H1 (cell line): ENCODE data around the gene NID2. TPM values are rescaled to one million over a fixed set of nuclear protein-coding genes. Genes with fewer than 3 reads are reported as not detected.

Source experiments
- CTCF ChIA-PET: fragments of 300-600 bp; sonication (Branson Sonifier 250); formaldehyde crosslinking; loops from one replicate; lab custom pipeline; 2021; ENCODE audit not compliant: partially characterized antibody; lab: Charles Lee
- POLR2A ChIA-PET: fragments of 300-600 bp; sonication (Branson Sonifier 250); formaldehyde crosslinking; loops from one replicate; lab custom pipeline; 2021; ENCODE audit warnings: inconsistent platforms; ENCODE audit not compliant: partially characterized antibody; lab: Charles Lee
- DNase-seq, 2 experiments: peaks; one replicate each; pipeline versions ENCODE4 v3.0.0 to v3.0.0-alpha.2; 2010 to 2022; ENCODE audit warnings: low spot score in 2 of 2, low read depth in 1 of 2, mixed read lengths in 1 of 2
- FAIRE-seq: peaks from 2 replicates; lab custom pipeline; 2011; peaks lifted over from hg19 to GRCh38; lab: Jason Lieb, UNC
- H2AFZ ChIP-seq: 2 replicates; pipeline ENCODE4 v1.8.1; 2012; ENCODE audit warnings: low read length, inconsistent platforms
- H2AK5ac ChIP-seq: 2 replicates; pipeline ENCODE4 v1.6.1; 2013; ENCODE audit warnings: low read depth, low read length
- H2BK120ac ChIP-seq: replicated peaks from 2 replicates; pipeline ENCODE3; 2013; ENCODE audit warnings: low read depth, low read length, inconsistent platforms
- H2BK12ac ChIP-seq: 2 replicates; pipeline ENCODE4 v1.6.1; 2013; ENCODE audit warnings: low read depth, low read length
- H2BK15ac ChIP-seq: 2 replicates; pipeline ENCODE4 v1.6.1; 2013; ENCODE audit warnings: low read length
- H2BK20ac ChIP-seq: 2 replicates; pipeline ENCODE4 v1.6.1; 2013; ENCODE audit warnings: low read length
- H2BK5ac ChIP-seq: 2 replicates; pipeline ENCODE4 v1.6.1; 2013; ENCODE audit warnings: low read depth, low read length
- H3K14ac ChIP-seq: 2 replicates; pipeline ENCODE4 v1.6.1; 2013; ENCODE audit warnings: inconsistent platforms; ENCODE audit not compliant: insufficient read length
- H3K18ac ChIP-seq: 2 replicates; pipeline ENCODE4 v1.6.1; 2013; ENCODE audit warnings: low read length; ENCODE audit errors: extremely low read depth
- H3K23ac ChIP-seq: 2 replicates; pipeline ENCODE4 v1.6.1; 2013; ENCODE audit warnings: inconsistent platforms; ENCODE audit not compliant: insufficient read length
- H3K23me2 ChIP-seq: 2 replicates; pipeline ENCODE4 v1.6.1; 2013; ENCODE audit warnings: low read depth, low read length
- H3K27ac ChIP-seq: 2 replicates; pipeline ENCODE4 v1.6.1; 2011; ENCODE audit warnings: low read depth, low read length, inconsistent platforms
- H3K27me3 ChIP-seq, 4 experiments: replicated peaks in 1 of 4; 1 replicate in 1 of 4; 2 replicates in 3 of 4; pipeline versions ENCODE4 v1.6.1 to v1.8.1; 2011 to 2013; ENCODE audit warnings: low read length in 3 of 4, mild to moderate bottlenecking in 3 of 4, inconsistent platforms in 2 of 4, mixed read lengths in 2 of 4, moderate library complexity in 1 of 4; ENCODE audit not compliant: control insufficient read depth in 3 of 4, insufficient read depth in 3 of 4; ENCODE audit errors: extremely low read depth in 1 of 4
- H3K36me3 ChIP-seq, 4 experiments: 2 replicates each; pipeline versions ENCODE4 v1.6.1 to v1.8.1; 2011 to 2013; ENCODE audit warnings: mild to moderate bottlenecking in 4 of 4, low read length in 3 of 4, moderate library complexity in 2 of 4, control low read depth in 1 of 4, inconsistent platforms in 1 of 4; ENCODE audit not compliant: insufficient read depth in 4 of 4, control insufficient read depth in 2 of 4
- H3K4ac ChIP-seq: replicated peaks from 2 replicates; pipeline ENCODE3; 2013; ENCODE audit warnings: low read length, low read depth, mixed read lengths, inconsistent platforms; ENCODE audit not compliant: insufficient read length
- H3K4me1 ChIP-seq, 4 experiments: replicated peaks in 1 of 4; 1 replicate in 1 of 4; 2 replicates in 3 of 4; pipeline versions ENCODE4 v1.6.1 to v1.8.1; 2011 to 2013; ENCODE audit warnings: low read length in 3 of 4, inconsistent platforms in 2 of 4, mixed read lengths in 1 of 4; ENCODE audit not compliant: insufficient read depth in 4 of 4, control insufficient read depth in 3 of 4
- H3K4me2 ChIP-seq, 2 experiments: 2 replicates each; pipeline versions ENCODE4 v1.6.1 to v1.8.1; 2011 to 2013; ENCODE audit warnings: low read depth in 2 of 2, low read length in 2 of 2, control low read depth in 1 of 2, inconsistent platforms in 1 of 2, mild to moderate bottlenecking in 1 of 2; ENCODE audit not compliant: insufficient read depth in 1 of 2
- H3K4me3 ChIP-seq, 4 experiments: fragments of 200-600, 300-600 bp in 1 of 4; sonication (generic), shearing (Covaris generic), sonication (Bioruptor Twin) in 1 of 4; 2 replicates each; pipeline versions ENCODE4 v1.5.1 to v1.8.1; 2011 to 2016; ENCODE audit warnings: low read length in 4 of 4, low read depth in 3 of 4, control low read depth in 2 of 4, inconsistent platforms in 2 of 4, mild to moderate bottlenecking in 2 of 4, mixed read lengths in 1 of 4, moderate library complexity in 1 of 4; ENCODE audit not compliant: insufficient read depth in 2 of 4; ENCODE audit errors: extremely low read depth in 1 of 4
- H3K56ac ChIP-seq: replicated peaks from 2 replicates; pipeline ENCODE3; 2013; ENCODE audit warnings: low read depth, mild to moderate bottlenecking, mixed read lengths, low read length, inconsistent platforms; ENCODE audit not compliant: insufficient read length
- H3K79me1 ChIP-seq: 2 replicates; pipeline ENCODE4 v1.6.1; 2013; ENCODE audit warnings: low read depth, low read length, control low read depth
- H3K79me2 ChIP-seq, 2 experiments: 2 replicates each; pipeline versions ENCODE4 v1.6.1 to v1.8.1; 2012 to 2013; ENCODE audit warnings: low read length in 2 of 2, mild to moderate bottlenecking in 2 of 2, inconsistent platforms in 1 of 2; ENCODE audit not compliant: insufficient read depth in 2 of 2, control insufficient read depth in 1 of 2
- H3K9ac ChIP-seq, 4 experiments: replicated peaks in 1 of 4; 1 replicate in 1 of 4; 2 replicates in 3 of 4; pipeline versions ENCODE4 v1.6.1 to v1.8.1; 2011 to 2013; ENCODE audit warnings: low read depth in 3 of 4, low read length in 3 of 4, control low read depth in 2 of 4, mild to moderate bottlenecking in 2 of 4, moderate library complexity in 2 of 4, inconsistent platforms in 1 of 4; ENCODE audit errors: extremely low read depth in 1 of 4
- H3K9me3 ChIP-seq, 2 experiments: 2 replicates each; pipeline versions ENCODE4 v1.6.1 to v1.8.1; 2012 to 2013; ENCODE audit warnings: mild to moderate bottlenecking in 2 of 2, moderate library complexity in 2 of 2, control low read depth in 1 of 2, inconsistent platforms in 1 of 2, low read depth in 1 of 2, low read length in 1 of 2, mixed read lengths in 1 of 2; ENCODE audit not compliant: insufficient read depth in 2 of 2
- H4K20me1 ChIP-seq, 2 experiments: replicated peaks in 1 of 2; 2 replicates each; pipeline versions ENCODE3 to v1.8.1; 2011 to 2013; ENCODE audit warnings: inconsistent platforms in 2 of 2, low read length in 2 of 2, mild to moderate bottlenecking in 1 of 2; ENCODE audit not compliant: insufficient read depth in 2 of 2, control insufficient read depth in 1 of 2
- H4K5ac ChIP-seq: 2 replicates; pipeline ENCODE4 v1.6.1; 2013; ENCODE audit warnings: low read length, low read depth, mixed read lengths, inconsistent platforms; ENCODE audit not compliant: insufficient read length
- H4K8ac ChIP-seq: 2 replicates; pipeline ENCODE4 v1.8.0; 2013; ENCODE audit warnings: mild to moderate bottlenecking, moderate library complexity, low read length, inconsistent platforms; ENCODE audit not compliant: insufficient read depth; ENCODE audit errors: extremely low read depth
- H4K91ac ChIP-seq: replicated peaks from 2 replicates; pipeline ENCODE3; 2013; ENCODE audit warnings: low read length, mixed read lengths, inconsistent platforms; ENCODE audit not compliant: insufficient read length
- BACH1 ChIP-seq: IDR thresholded peaks from 2 replicates; pipeline ENCODE4 v1.6.1; 2012; ENCODE audit warnings: low read length, improper control_type of control experiment
- KDM5A ChIP-seq: fragments of 200-600 bp; IDR thresholded peaks from 2 replicates; pipeline ENCODE4 v1.7.1; 2012; ENCODE audit warnings: mild to moderate bottlenecking, low read length, inconsistent platforms, mixed read lengths
- PHF8 ChIP-seq: fragments of 200-600 bp; sonication (generic); conservative IDR thresholded peaks from 2 replicates; pipeline ENCODE4 v1.7.1; 2012; ENCODE audit warnings: low read depth, mild to moderate bottlenecking, inconsistent platforms, low read length, moderate library complexity
- RNF2 ChIP-seq: fragments of 200-900, 300-1000 bp; sonication (generic); IDR thresholded peaks from 2 replicates; pipeline ENCODE4 v1.7.1; 2016; ENCODE audit warnings: borderline replicate concordance, low read depth, mild to moderate bottlenecking, antibody characterized with exemption, low read length; ENCODE audit not compliant: poor library complexity, severe bottlenecking; ENCODE audit errors: missing control alignments
- SIN3A ChIP-seq, 2 experiments: IDR thresholded peaks in 1 of 2; conservative IDR thresholded peaks in 1 of 2; 2 replicates each; pipeline ENCODE4 v1.6.1; 2011 to 2012; ENCODE audit warnings: low read length in 2 of 2, improper control_type of control experiment in 1 of 2, low read depth in 1 of 2, mild to moderate bottlenecking in 1 of 2
- SP1 ChIP-seq: IDR thresholded peaks from 2 replicates; pipeline ENCODE4 v1.6.1; 2011; ENCODE audit warnings: low read depth, low read length
- TEAD4 ChIP-seq: IDR thresholded peaks from 2 replicates; pipeline ENCODE4 v1.6.1; 2012; ENCODE audit warnings: low read depth, low read length, inconsistent platforms, mixed read lengths
- ZNF274 ChIP-seq: IDR thresholded peaks from 2 replicates; pipeline ENCODE4 v1.7.0; 2012; ENCODE audit warnings: low read length, borderline replicate concordance; ENCODE audit errors: extremely low read depth
- WGBS, 2 experiments: shearing (Covaris generic) in 1 of 2; methylation state at CpG; one replicate each; pipeline versions ENCODE4 v1.1.6 to v1.1.7; 2013 to 2015; ENCODE audit warnings: low lambda C conversion rate in 2 of 2, mixed read lengths in 2 of 2, inconsistent platforms in 1 of 2, low coverage in 1 of 2, missing lambda C conversion rate in 1 of 2; ENCODE audit not compliant: insufficient replicate concordance in 2 of 2, insufficient coverage in 1 of 2, insufficient read length in 1 of 2; ENCODE audit errors: extremely low coverage in 1 of 2, missing lambda C conversion rate in 1 of 2; 5-methylcytosine and 5-hydroxymethylcytosine counted together
- polyA plus RNA-seq, 7 experiments: library from polyadenylated mRNA; depleted of rRNA in 3 of 7; stranded (reverse) in 5 of 7; unstranded in 2 of 7; fragments of >200 nt in 5 of 7; fragments of 200-250 nt in 2 of 7; gene quantifications; 1 replicate in 5 of 7; 2 replicates in 1 of 7; 4 replicates in 1 of 7; pipeline versions ENCODE4 v1.2.1 to v1.2.3, GENCODE V29; 2011 to 2013; ENCODE audit warnings: missing spikeins in 2 of 7, mixed read lengths in 2 of 7
- total RNA-seq: library from RNA; stranded (reverse); fragmentation: NEBNext Ultra II Directional; extraction: Animal tissue kit (Norgen Biotek cat#: 25700); gene quantifications from 2 replicates; pipeline ENCODE4 v1.2.1, GENCODE V29; 2021
- TF ChIP-seq, protein P1 (sequence below): IDR thresholded peaks from 2 replicates; pipeline ENCODE4 v1.6.1; 2012; ENCODE audit warnings: low read length, inconsistent platforms

NID2 gene
- total and polyA plus RNA-seq, 2 of the 8 experiments (the other 6 are each of a cell fraction or from before 2014, with no cell fraction given), result 6.1 to 12.6 TPM

GRCh38 chr14:52094546-52095271, 25.9 kb upstream of the NID2 start:
- H4K5ac ChIP-seq, result no peak overlapping the region
- no peaks in the 10 kb centered on the region for H4K20me1 ChIP-seq
- H3K27ac ChIP-seq, result no peak overlapping the region
- H3K23me2 ChIP-seq, result no peaks in the 10 kb centered on the region
- no peak overlapping the region for H3K9ac ChIP-seq
- WGBS, 2 experiments, result 63% methylated on average over 4 of the region's 4 CpGs; no CpG with 5 or more reads in 1 of the 2 experiments
- no peak overlapping the region for H4K8ac ChIP-seq
- no peak overlapping the region for H3K56ac ChIP-seq
- no peak overlapping the region for H3K4ac ChIP-seq
- ChIA-PET CTCF (no interaction called here), POLR2A (no interaction called here)
- H2BK5ac ChIP-seq, result no peak overlapping the region
- no peak for DNase-seq
- H3K9me3 ChIP-seq, result no peaks in the 10 kb centered on the region
- no peak overlapping the region for H2BK12ac ChIP-seq
- no peaks in the 10 kb centered on the region for H3K4me1 ChIP-seq
- no peaks in the 10 kb centered on the region for H3K27me3 ChIP-seq
- no peak overlapping the region for H2AK5ac ChIP-seq
- H3K79me1 ChIP-seq, result no peaks in the 10 kb centered on the region
- H4K91ac ChIP-seq, result no peak overlapping the region
- H3K23ac ChIP-seq, result no peak overlapping the region
- no peak overlapping the region for H2BK15ac ChIP-seq
- H2BK120ac ChIP-seq, result no peak overlapping the region
- H3K4me3 ChIP-seq, result no peak overlapping the region
- no peaks in the 10 kb centered on the region for H3K36me3 ChIP-seq
- no peak overlapping the region for H2BK20ac ChIP-seq
- H3K14ac ChIP-seq, result no peak overlapping the region
- no peak overlapping the region for H2AFZ ChIP-seq
- no peaks in the 10 kb centered on the region for H3K79me2 ChIP-seq
- no peak for FAIRE-seq
- H3K4me2 ChIP-seq, result no peak overlapping the region
- no peak overlapping the region for H3K18ac ChIP-seq
- TF ChIP-seq ZNF274 (no peak), TEAD4 (no peak), KDM5A (no peak), PHF8 (no peak), SIN3A (conservative IDR thresholded peaks at IDR 0.05 in 1 of 2, IDR thresholded peaks at IDR 0.05 in 1 of 2; ENCODE audit: low read depth in 1 of 2, low read length in 2 of 2) (no peak), SP1 (no peak), BACH1 (no peak), RNF2 (no peak)
- TF ChIP-seq, protein P1, sequence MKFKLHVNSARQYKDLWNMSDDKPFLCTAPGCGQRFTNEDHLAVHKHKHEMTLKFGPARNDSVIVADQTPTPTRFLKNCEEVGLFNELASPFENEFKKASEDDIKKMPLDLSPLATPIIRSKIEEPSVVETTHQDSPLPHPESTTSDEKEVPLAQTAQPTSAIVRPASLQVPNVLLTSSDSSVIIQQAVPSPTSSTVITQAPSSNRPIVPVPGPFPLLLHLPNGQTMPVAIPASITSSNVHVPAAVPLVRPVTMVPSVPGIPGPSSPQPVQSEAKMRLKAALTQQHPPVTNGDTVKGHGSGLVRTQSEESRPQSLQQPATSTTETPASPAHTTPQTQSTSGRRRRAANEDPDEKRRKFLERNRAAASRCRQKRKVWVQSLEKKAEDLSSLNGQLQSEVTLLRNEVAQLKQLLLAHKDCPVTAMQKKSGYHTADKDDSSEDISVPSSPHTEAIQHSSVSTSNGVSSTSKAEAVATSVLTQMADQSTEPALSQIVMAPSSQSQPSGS, result no peak
